Measurements from ENCODE around the gene TIMP2.

Gene TIMP2, protein sequence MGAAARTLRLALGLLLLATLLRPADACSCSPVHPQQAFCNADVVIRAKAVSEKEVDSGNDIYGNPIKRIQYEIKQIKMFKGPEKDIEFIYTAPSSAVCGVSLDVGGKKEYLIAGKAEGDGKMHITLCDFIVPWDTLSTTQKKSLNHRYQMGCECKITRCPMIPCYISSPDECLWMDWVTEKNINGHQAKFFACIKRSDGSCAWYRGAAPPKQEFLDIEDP
- total RNA-seq, result 2.4 to 5.0 (median 4.6) reads per million in 3 donors

DNA sequence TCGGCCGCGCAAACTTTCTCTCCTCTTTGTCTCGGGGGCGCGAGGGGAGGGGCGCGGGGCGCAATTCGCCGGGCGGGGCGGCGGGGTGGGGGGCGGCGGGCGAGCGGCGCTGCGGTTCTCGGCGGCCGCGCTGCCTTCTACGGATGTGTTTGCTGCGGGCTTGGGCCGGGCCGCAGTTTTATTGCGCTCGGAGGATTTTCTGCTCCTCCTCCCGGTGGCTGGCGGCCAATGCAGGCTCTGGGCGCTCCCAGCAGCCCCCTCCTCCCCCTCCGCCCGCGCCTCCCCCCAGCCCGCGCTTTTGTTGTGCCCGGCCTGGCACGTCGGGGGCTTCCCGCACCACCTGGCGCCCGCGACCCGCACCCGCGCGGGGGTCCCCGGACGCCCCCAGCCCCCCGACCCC, at the start of gene TIMP2:
TIMP2 (minus strand) TSS at position 154 of the 400 bp plus-strand sequence. CDS start 299 bp downstream, outside the sequence.
- peaks cover 6% of the 10 kb centered on the region for H3K27me3 ChIP-seq (replicated peaks; ENCODE audit: control insufficient read depth, insufficient read depth, low read length, poor library complexity, severe bottlenecking)
- DNase-seq, result peak; percentile 35 to 54 (median 39)
- no peaks in the 10 kb centered on the region for H3K36me3 ChIP-seq (ENCODE audit: control insufficient read depth, insufficient read depth, low read length)
- no peak within 1 kb of the TSS for H3K27ac ChIP-seq (ENCODE audit: insufficient read depth, low read length, poor library complexity, severe bottlenecking)
- no peaks in the 10 kb centered on the region for H3K9me3 ChIP-seq (ENCODE audit: control insufficient read depth, low read length)
- H3K4me1 ChIP-seq (ENCODE audit: control insufficient read depth, insufficient read depth, low read length, poor library complexity, severe bottlenecking), result peaks cover 18% of the 10 kb centered on the region
- peak within 1 kb of the TSS; percentile 55 for H3K4me3 ChIP-seq (ENCODE audit: insufficient read depth, low read depth, low read length, poor library complexity, severe bottlenecking)

DNA sequence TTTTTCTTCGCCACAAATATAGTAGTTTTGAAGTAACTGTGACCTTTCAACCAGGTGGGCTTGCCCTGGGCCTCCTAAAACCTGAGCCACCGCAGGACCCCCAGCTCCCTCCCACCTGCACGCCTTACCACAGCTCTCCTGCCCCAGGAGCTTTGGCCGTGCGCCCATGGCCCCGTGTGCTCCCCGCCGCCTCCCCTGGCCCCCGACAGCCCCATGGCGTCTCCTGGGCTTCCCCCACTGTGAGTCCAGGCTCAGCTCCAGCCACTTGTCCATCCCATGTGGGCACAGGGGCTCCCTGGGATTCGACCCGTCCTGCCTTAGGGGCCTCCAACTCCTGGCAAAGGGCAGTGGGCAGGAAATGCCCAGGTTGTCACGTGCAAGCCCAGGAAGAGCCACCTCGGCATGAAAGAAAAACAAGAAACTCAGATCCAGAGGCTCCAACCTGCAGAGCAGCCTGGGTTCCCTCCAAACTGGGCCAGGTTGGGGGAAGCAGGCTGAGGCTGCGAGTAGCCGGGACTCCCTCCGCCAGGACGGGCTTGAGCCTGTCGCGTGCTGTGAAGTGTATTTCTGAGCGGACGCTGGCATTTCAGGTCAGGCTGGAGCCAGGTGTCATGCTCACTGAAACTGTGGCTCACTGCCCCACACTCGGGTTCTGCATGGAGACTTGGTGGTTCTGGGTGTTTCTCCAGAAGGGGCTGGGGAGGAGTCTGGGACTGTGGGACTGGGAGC, 48.8 kb upstream of the TIMP2 start:
- H3K27ac ChIP-seq (ENCODE audit: insufficient read depth, low read length, poor library complexity, severe bottlenecking), result no peak overlapping the region
- H3K36me3 ChIP-seq (ENCODE audit: control insufficient read depth, insufficient read depth, low read length), result no peaks in the 10 kb centered on the region
- no peak for DNase-seq
- H3K4me1 ChIP-seq (ENCODE audit: control insufficient read depth, insufficient read depth, low read length, poor library complexity, severe bottlenecking), result peaks cover 1% of the 10 kb centered on the region
- no peak overlapping the region for H3K4me3 ChIP-seq (ENCODE audit: insufficient read depth, low read depth, low read length, poor library complexity, severe bottlenecking)
- no peaks in the 10 kb centered on the region for H3K27me3 ChIP-seq (replicated peaks; ENCODE audit: control insufficient read depth, insufficient read depth, low read length, poor library complexity, severe bottlenecking)
- H3K9me3 ChIP-seq (ENCODE audit: control insufficient read depth, low read length), result no peaks in the 10 kb centered on the region

DNA sequence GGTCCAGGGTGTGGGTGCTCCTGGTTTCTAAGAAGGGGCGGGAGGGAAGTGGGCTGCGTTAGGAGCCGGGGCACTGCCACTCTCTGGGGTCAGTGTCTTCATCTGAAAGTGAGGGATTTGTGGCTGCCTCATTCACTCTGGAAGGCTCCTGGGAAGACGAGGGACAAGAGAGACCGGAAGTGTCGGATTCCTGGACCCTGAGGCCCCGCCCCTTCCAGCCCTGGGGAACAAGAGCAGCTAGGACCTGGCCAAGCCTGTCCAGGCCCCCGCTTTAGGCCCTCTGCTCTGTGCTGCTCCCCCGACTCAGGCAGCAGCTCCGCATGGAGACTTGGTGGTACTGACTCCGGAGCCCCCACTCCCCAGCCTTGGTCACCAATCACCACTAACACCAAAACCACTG, 48.0 kb upstream of the TIMP2 start:
- DNase-seq, result no peak
- no peak overlapping the region for H3K27ac ChIP-seq (ENCODE audit: insufficient read depth, low read length, poor library complexity, severe bottlenecking)
- no peaks in the 10 kb centered on the region for H3K4me1 ChIP-seq (ENCODE audit: control insufficient read depth, insufficient read depth, low read length, poor library complexity, severe bottlenecking)
- H3K27me3 ChIP-seq (replicated peaks; ENCODE audit: control insufficient read depth, insufficient read depth, low read length, poor library complexity, severe bottlenecking), result no peaks in the 10 kb centered on the region
- H3K4me3 ChIP-seq (ENCODE audit: insufficient read depth, low read depth, low read length, poor library complexity, severe bottlenecking), result no peak overlapping the region
- no peaks in the 10 kb centered on the region for H3K36me3 ChIP-seq (ENCODE audit: control insufficient read depth, insufficient read depth, low read length)
- H3K9me3 ChIP-seq (ENCODE audit: control insufficient read depth, low read length), result no peaks in the 10 kb centered on the region

DNA sequence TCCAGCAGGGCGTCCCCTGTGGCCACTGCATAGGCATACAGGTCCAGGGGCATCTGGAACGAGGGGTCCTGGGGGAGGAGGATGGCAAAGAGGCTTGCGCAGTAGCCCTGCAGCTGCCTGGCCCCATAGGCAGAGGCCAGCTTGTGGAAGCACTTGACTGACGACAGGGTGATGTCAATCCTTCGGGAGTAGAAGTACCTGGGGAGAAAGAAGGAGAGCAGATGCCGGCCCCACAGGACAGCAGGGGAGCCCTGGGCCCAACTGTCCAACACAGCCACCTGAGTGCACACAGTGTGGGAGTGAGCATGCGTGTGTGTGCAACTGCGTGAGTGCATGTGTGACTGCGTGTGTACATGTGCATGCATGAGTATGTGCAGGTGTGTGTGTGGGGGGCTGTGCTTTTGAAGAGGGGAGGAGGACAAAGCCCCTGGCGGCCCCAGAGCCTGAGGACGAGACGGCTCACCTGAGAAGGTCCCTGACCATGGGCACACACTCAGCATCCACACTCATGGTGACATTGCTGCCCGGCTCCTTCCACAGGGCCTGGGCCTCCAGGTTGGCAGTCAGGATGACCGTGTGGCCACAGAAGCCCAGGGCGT, 47.4 kb upstream of the TIMP2 start:
- DNase-seq, result no peak
- Histone ChIP-seq H3K27ac (ENCODE audit: insufficient read depth, low read length, poor library complexity, severe bottlenecking) (no peak overlapping the region), H3K27me3 (replicated peaks; ENCODE audit: control insufficient read depth, insufficient read depth, low read length, poor library complexity, severe bottlenecking) (no peaks in the 10 kb centered on the region), H3K36me3 (ENCODE audit: control insufficient read depth, insufficient read depth, low read length) (no peaks in the 10 kb centered on the region), H3K9me3 (ENCODE audit: control insufficient read depth, low read length) (no peaks in the 10 kb centered on the region), H3K4me1 (ENCODE audit: control insufficient read depth, insufficient read depth, low read length, poor library complexity, severe bottlenecking) (no peaks in the 10 kb centered on the region), H3K4me3 (ENCODE audit: insufficient read depth, low read depth, low read length, poor library complexity, severe bottlenecking) (no peak overlapping the region)

DNA sequence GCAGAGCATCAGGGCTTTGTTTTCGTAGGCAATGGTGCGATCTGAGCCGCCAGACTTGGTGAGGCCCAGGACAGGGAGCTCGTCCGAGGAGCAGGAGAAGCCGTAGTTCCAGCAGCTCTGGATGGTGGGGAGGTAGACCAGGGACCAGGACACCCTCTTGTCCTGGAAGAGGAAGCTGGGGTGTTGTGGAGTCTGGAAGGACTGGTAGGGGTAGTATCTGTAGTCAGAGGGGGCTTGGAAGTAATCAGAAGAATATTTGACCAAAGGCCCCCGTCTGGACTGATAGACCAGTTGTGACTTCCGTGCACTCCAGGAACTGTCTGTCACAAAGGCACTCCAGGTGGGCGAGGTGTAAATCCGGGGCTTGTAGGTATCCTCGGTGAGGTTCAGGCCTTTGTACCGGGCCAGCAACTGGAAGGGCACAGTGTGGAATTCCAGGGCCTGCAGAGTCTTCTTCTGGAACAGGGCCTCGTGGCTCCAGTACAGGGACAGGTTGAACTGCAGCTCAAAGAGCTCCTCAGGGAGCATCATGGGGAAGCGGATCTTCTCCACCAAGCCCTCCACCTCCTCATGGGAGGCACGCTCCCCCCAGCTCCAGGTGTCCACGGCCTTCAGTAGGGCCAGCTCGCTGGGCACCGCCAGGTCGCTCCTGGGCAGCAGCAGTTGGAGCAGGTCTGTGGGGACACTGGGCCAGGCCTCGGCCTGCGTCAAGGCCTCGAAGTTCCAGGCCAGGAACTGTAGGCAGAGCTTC, 46.7 kb upstream of the TIMP2 start:
- H3K9me3 ChIP-seq (ENCODE audit: control insufficient read depth, low read length), result no peaks in the 10 kb centered on the region

DNA sequence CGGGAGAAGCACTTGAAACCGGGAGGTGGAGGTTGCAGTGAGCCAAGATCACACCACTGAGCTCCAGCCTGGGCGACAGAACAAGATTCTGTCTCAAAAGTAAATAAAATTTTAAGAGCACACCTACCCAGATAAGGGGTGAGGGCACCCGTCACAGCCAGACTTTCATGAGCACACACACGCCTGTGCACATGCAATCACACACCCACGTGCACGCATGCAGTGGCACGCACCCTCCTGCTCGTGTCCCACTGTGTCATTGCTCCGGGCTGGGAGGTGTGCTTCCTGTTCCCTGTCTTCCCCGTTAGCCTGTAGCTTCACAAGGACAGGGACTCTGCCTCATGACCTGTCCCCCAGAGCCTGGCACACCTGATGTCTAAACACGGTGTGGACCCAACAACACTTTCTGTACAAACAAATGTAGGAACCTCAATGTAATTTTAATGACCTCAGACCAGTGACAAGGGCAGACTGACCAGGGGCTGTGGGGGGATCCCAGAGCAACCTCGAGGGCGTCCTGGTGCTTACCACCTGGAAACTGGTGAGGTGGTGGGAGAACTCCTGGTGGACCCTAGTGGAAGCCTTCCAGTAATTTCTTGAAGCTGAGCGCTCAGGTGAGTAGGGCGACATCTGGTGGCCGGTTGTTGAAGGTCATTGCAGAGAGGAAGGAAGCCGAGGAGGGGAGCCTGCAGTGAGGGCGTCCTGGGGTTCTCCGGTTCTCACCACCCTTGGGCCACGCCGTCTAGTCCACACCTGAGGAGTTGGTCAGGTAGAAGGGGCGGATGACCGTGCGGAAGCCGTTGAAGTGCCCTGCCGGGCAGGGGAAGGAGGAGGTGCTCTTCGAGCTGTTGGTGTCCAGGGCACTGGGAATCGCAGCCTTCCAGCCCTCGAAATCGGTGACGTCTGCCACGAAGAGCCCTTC, 45.9 kb upstream of the TIMP2 start:
- no peaks in the 10 kb centered on the region for H3K4me1 ChIP-seq (ENCODE audit: control insufficient read depth, insufficient read depth, low read length, poor library complexity, severe bottlenecking)
- H3K4me3 ChIP-seq (ENCODE audit: insufficient read depth, low read depth, low read length, poor library complexity, severe bottlenecking), result no peak overlapping the region
- H3K36me3 ChIP-seq (ENCODE audit: control insufficient read depth, insufficient read depth, low read length), result no peaks in the 10 kb centered on the region
- no peaks in the 10 kb centered on the region for H3K27me3 ChIP-seq (replicated peaks; ENCODE audit: control insufficient read depth, insufficient read depth, low read length, poor library complexity, severe bottlenecking)
- DNase-seq, result peak; percentile 45 to 63 (median 46)
- no peaks in the 10 kb centered on the region for H3K9me3 ChIP-seq (ENCODE audit: control insufficient read depth, low read length)
- H3K27ac ChIP-seq (ENCODE audit: insufficient read depth, low read length, poor library complexity, severe bottlenecking), result no peak overlapping the region

More for the DNA sequence above, 46.7 kb upstream of the TIMP2 start:
- H3K4me3 ChIP-seq (ENCODE audit: insufficient read depth, low read depth, low read length, poor library complexity, severe bottlenecking), result no peak overlapping the region
- H3K27me3 ChIP-seq (replicated peaks; ENCODE audit: control insufficient read depth, insufficient read depth, low read length, poor library complexity, severe bottlenecking), result no peaks in the 10 kb centered on the region
- no peak overlapping the region for H3K27ac ChIP-seq (ENCODE audit: insufficient read depth, low read length, poor library complexity, severe bottlenecking)
- H3K36me3 ChIP-seq (ENCODE audit: control insufficient read depth, insufficient read depth, low read length), result no peaks in the 10 kb centered on the region
- H3K4me1 ChIP-seq (ENCODE audit: control insufficient read depth, insufficient read depth, low read length, poor library complexity, severe bottlenecking), result no peaks in the 10 kb centered on the region
- DNase-seq, result no peak

DNA sequence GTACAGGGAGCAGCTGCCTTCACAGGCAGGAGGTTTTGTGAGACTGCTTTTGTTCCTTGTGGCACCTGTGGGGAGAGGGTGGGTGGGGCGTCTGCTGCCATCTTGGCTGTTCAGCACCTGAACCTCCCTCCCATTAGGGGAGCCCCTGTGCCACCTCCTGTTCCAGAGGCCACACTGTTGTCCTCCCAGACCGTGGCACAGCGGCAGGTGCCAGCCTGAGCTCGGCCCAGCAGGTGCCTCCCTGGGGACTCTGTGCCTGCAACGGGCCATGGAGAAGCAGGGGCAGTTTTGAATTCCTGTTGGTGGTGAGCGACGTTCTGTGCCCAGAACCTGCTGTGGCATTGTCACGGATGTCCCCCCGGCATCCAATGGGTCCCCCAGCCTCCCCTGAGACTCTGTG, 44.7 kb upstream of the TIMP2 start:
- Histone ChIP-seq H3K27me3 (replicated peaks; ENCODE audit: control insufficient read depth, insufficient read depth, low read length, poor library complexity, severe bottlenecking) (no peaks in the 10 kb centered on the region), H3K4me3 (ENCODE audit: insufficient read depth, low read depth, low read length, poor library complexity, severe bottlenecking) (no peak overlapping the region), H3K9me3 (ENCODE audit: control insufficient read depth, low read length) (no peaks in the 10 kb centered on the region), H3K4me1 (ENCODE audit: control insufficient read depth, insufficient read depth, low read length, poor library complexity, severe bottlenecking) (no peaks in the 10 kb centered on the region), H3K27ac (ENCODE audit: insufficient read depth, low read length, poor library complexity, severe bottlenecking) (no peak overlapping the region), H3K36me3 (ENCODE audit: control insufficient read depth, insufficient read depth, low read length) (no peaks in the 10 kb centered on the region)
- no peak for DNase-seq

DNA sequence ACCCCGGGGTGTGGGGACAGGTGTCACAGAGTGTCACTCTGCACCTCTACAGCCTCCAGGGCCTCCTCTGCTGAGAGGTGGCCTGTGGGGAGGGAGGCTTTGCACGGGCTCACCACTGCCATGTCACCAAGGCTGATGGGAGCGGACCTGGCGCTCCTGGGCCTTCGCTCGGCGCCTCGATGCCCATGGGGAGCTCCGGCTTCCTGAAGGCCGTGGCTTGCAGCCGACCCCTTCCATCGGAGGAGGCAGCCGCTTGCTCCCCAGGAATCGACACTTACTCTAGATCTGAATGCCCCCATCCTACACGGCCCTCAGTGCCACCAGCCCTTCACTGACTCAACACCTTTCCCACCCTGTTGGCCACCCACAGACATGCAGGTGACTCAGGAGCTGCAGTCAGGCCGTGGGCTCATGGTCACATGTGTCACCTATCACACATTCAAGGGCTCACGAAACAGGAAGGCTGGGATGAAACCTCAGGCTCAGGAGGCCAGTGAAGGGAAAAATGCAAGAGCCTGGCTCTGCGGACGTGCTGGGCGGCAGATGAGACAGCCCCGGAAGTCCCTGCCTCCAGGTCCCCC, 42.7 kb upstream of the TIMP2 start:
- H3K27ac ChIP-seq (ENCODE audit: insufficient read depth, low read length, poor library complexity, severe bottlenecking), result no peak overlapping the region
- H3K4me3 ChIP-seq (ENCODE audit: insufficient read depth, low read depth, low read length, poor library complexity, severe bottlenecking), result no peak overlapping the region
- H3K36me3 ChIP-seq (ENCODE audit: control insufficient read depth, insufficient read depth, low read length), result no peaks in the 10 kb centered on the region
- H3K9me3 ChIP-seq (ENCODE audit: control insufficient read depth, low read length), result no peaks in the 10 kb centered on the region
- DNase-seq, result no peak
- H3K27me3 ChIP-seq (replicated peaks; ENCODE audit: control insufficient read depth, insufficient read depth, low read length, poor library complexity, severe bottlenecking), result no peaks in the 10 kb centered on the region
- no peaks in the 10 kb centered on the region for H3K4me1 ChIP-seq (ENCODE audit: control insufficient read depth, insufficient read depth, low read length, poor library complexity, severe bottlenecking)
